SK-N-SH (cell line): ENCODE results near the gene OR6B2. TPM values are rescaled to one million over a fixed set of nuclear protein-coding genes. Genes with fewer than 3 reads are reported as not detected.
A peak's percentile ranks its signal among the peaks of the same experiment; 100 is the strongest.

ENCODE experiments used
- CTCF ChIA-PET: fragments of 300-600, 350-600 bp; formaldehyde crosslinking; extraction: SDS; loops from one replicate; lab custom pipeline; 2021; lab: Yijun Ruan, JAX
- POLR2A ChIA-PET: fragments of 350-600 bp; sonication (Branson Sonifier 250); formaldehyde crosslinking; extraction: SDS; loops from one replicate; lab custom pipeline; 2020; ENCODE audit warnings: antibody characterized with exemption, inconsistent platforms; lab: Yijun Ruan, JAX
- DNase-seq: peaks from one replicate; pipeline ENCODE4 v3.0.0; 2012
- H2AFZ ChIP-seq: fragments of 200-600 bp; sonication (generic); 2 replicates; pipeline ENCODE4 v1.8.1; 2016; ENCODE audit warnings: antibody characterized with exemption, mild to moderate bottlenecking, low read depth
- H3F3A ChIP-seq: fragments of 200-600 bp; sonication (generic); replicated peaks from 2 replicates; pipeline ENCODE3; 2016; ENCODE audit warnings: antibody characterized with exemption, mild to moderate bottlenecking; ENCODE audit not compliant: insufficient read depth
- H3K27ac ChIP-seq, 2 experiments: fragments of 200-500 bp in 1 of 2; fragments of 200-600 bp in 1 of 2; sonication (Bioruptor generic) in 1 of 2; sonication (generic), shearing (Covaris generic) in 1 of 2; 2 replicates each; pipeline versions ENCODE4 v1.5.1 to v1.6.1; 2014 to 2016; ENCODE audit warnings: low read depth in 2 of 2, inconsistent platforms in 1 of 2, low read length in 1 of 2, mild to moderate bottlenecking in 1 of 2, mixed read lengths in 1 of 2
- H3K27me3 ChIP-seq: fragments of 200-600 bp; sonication (generic), shearing (Covaris generic); 2 replicates; pipeline ENCODE4 v1.6.1; 2016; ENCODE audit warnings: mixed run types; ENCODE audit not compliant: insufficient read depth
- H3K36me3 ChIP-seq, 2 experiments: fragments of 200-500 bp in 1 of 2; fragments of 200-600 bp in 1 of 2; sonication (Bioruptor generic) in 1 of 2; sonication (generic) in 1 of 2; replicated peaks in 1 of 2; 2 replicates each; pipeline versions ENCODE3 to v1.5.1; 2014 to 2016; ENCODE audit warnings: low read length in 1 of 2, mild to moderate bottlenecking in 1 of 2; ENCODE audit not compliant: insufficient read depth in 2 of 2, control insufficient read depth in 1 of 2
- H3K4me1 ChIP-seq, 2 experiments: fragments of 200-500 bp in 1 of 2; fragments of 200-600 bp in 1 of 2; sonication (Bioruptor generic) in 1 of 2; sonication (generic), shearing (Covaris generic) in 1 of 2; 2 replicates each; pipeline versions ENCODE4 v1.5.1 to v1.6.1; 2014 to 2016; ENCODE audit warnings: low read depth in 1 of 2, low read length in 1 of 2, mixed run types in 1 of 2; ENCODE audit not compliant: insufficient read depth in 2 of 2, control insufficient read depth in 1 of 2
- H3K4me2 ChIP-seq: fragments of 200-600 bp; sonication (generic), shearing (Covaris generic); 2 replicates; pipeline ENCODE4 v1.6.1; 2017; ENCODE audit warnings: mixed run types
- H3K4me3 ChIP-seq, 2 experiments: fragments of 200-500 bp in 1 of 2; fragments of 200-600 bp in 1 of 2; sonication (Bioruptor generic) in 1 of 2; sonication (generic), shearing (Covaris generic) in 1 of 2; 2 replicates each; pipeline versions ENCODE4 v1.5.1 to v1.8.1; 2014 to 2016; ENCODE audit warnings: low read depth in 2 of 2, inconsistent platforms in 1 of 2, low read length in 1 of 2, mild to moderate bottlenecking in 1 of 2, mixed read lengths in 1 of 2, moderate library complexity in 1 of 2
- H3K79me2 ChIP-seq: fragments of 200-600 bp; sonication (generic); 2 replicates; pipeline ENCODE4 v1.8.1; 2017; ENCODE audit warnings: mild to moderate bottlenecking; ENCODE audit not compliant: insufficient read depth
- H3K9ac ChIP-seq: fragments of 200-600 bp; sonication (generic); 2 replicates; pipeline ENCODE4 v1.6.1; 2017; ENCODE audit warnings: mixed run types
- H3K9me2 ChIP-seq: fragments of 200-600 bp; sonication (generic); 2 replicates; pipeline ENCODE4 v1.6.1; 2017; ENCODE audit warnings: mixed run types
- H3K9me3 ChIP-seq: fragments of 200-600 bp; sonication (generic); 2 replicates; pipeline ENCODE4 v1.6.1; 2017; ENCODE audit warnings: mixed run types, mild to moderate bottlenecking, moderate library complexity
- H4K20me1 ChIP-seq: fragments of 200-600 bp; sonication (generic); 2 replicates; pipeline ENCODE4 v1.6.1; 2017; ENCODE audit warnings: mild to moderate bottlenecking, mixed run types; ENCODE audit not compliant: insufficient read depth
- CHD2 ChIP-seq: fragments of 150-350 bp; IDR thresholded peaks from 2 replicates; pipeline ENCODE4 v1.6.1; 2018; ENCODE audit warnings: low read length; ENCODE audit not compliant: partially characterized antibody
- ELF1 ChIP-seq: IDR thresholded peaks from 2 replicates; pipeline ENCODE4 v1.4.0; 2012
- FOSL2 ChIP-seq: IDR thresholded peaks from 2 replicates; pipeline ENCODE4 v1.4.0; 2012; ENCODE audit warnings: low read depth, mild to moderate bottlenecking, moderate library complexity, borderline replicate concordance
- FOXM1 ChIP-seq: IDR thresholded peaks from 2 replicates; pipeline ENCODE4 v1.4.0; 2012; ENCODE audit warnings: low read depth, mild to moderate bottlenecking
- JUND ChIP-seq: IDR thresholded peaks from 2 replicates; pipeline ENCODE4 v1.4.0; 2012
- MEF2A ChIP-seq: IDR thresholded peaks from 2 replicates; pipeline ENCODE4 v1.4.0; 2012; ENCODE audit warnings: low read depth, borderline replicate concordance
- RCOR1 ChIP-seq: fragments of 150-350 bp; IDR thresholded peaks from 2 replicates; pipeline ENCODE4 v1.6.1; 2017; ENCODE audit warnings: antibody characterized with exemption, low read length
- RXRA ChIP-seq: IDR thresholded peaks from 2 replicates; pipeline ENCODE4 v1.4.0; 2012; ENCODE audit warnings: low read depth, mild to moderate bottlenecking, borderline replicate concordance
- TAF1 ChIP-seq: IDR thresholded peaks from 2 replicates; pipeline ENCODE4 v1.6.1; 2012; ENCODE audit warnings: low read depth, mild to moderate bottlenecking, low read length, moderate library complexity, borderline replicate concordance
- TEAD4 ChIP-seq: IDR thresholded peaks from 2 replicates; pipeline ENCODE4 v1.4.0; 2012; ENCODE audit warnings: mild to moderate bottlenecking, borderline replicate concordance; ENCODE audit not compliant: insufficient read depth
- WGBS: methylation state at CpG from one replicate; pipeline ENCODE4 v1.1.6; 2017; ENCODE audit warnings: low lambda C conversion rate; 5-methylcytosine and 5-hydroxymethylcytosine counted together
- polyA plus RNA-seq, 3 experiments: library from polyadenylated mRNA; depleted of rRNA; stranded (reverse); fragments of >200 nt; gene quantifications; 2 replicates each; pipeline ENCODE4 v1.2.3, GENCODE V29; 2012
- TF ChIP-seq, protein P1 (sequence below): fragments of 200-600 bp; sonication (generic); IDR thresholded peaks from 2 replicates; pipeline ENCODE4 v1.6.1; 2017; ENCODE audit warnings: antibody characterized with exemption, mild to moderate bottlenecking, moderate library complexity
- TF ChIP-seq, protein P2 (sequence below): IDR thresholded peaks from 2 replicates; pipeline ENCODE4 v1.6.1; 2012; ENCODE audit warnings: mild to moderate bottlenecking, low read depth, low read length, moderate library complexity
- TF ChIP-seq, protein P3 (sequence below): IDR thresholded peaks from 2 replicates; pipeline ENCODE4; 2012
- TF ChIP-seq, protein P4 (sequence below): fragments of 150-350 bp; IDR thresholded peaks from 2 replicates; pipeline ENCODE4 v1.6.1; 2017; ENCODE audit warnings: antibody characterized with exemption, low read length, low read depth, borderline replicate concordance

OR6B2 gene
- polyA plus RNA-seq, 1 of the 3 experiments (the other 2 are of a cell fraction): not detected

DNA sequence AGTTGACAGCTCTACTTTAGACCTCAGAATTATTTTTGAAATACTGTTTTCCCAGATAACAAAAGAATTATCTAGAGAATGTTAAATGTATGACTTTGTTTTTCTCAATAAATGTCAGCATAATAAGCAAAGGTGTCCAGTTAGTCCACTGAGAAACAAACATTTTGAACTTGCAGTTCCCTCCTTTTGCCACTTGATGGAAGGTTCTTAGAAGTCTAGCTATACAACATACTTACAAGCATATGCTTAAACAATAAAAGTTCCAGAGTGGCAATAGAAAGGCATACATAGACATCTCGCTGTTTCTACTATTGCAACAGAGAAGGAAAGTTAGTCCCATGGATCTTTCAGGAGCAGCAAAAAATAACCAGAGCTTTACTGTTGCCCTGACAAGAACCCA lies 16.9 kb downstream of the OR6B2 start:
- DNase-seq: no peak
- ChIA-PET CTCF (interaction anchor here (1.1 to 2.2 kb wide), 7 partner anchors 9 to 132 kb away, joined by 3 to 13 read pairs (median 7); partner anchors contain the start of gene NDUFA10), POLR2A (interaction anchor here (1.1 kb wide), 1 partner anchor 8 kb away, joined by 3 read pairs; no protein-coding TSS in a partner anchor)
- Histone ChIP-seq H3F3A (no peaks in the 10 kb centered on the region), H3K36me3 (peaks cover 45 to 84% of the 10 kb centered on the region in 2 experiments), H2AFZ (no peak overlapping the region), H4K20me1 (0 out of 2 replicates have a peak, but pooled peaks cover 4% of the 10 kb centered on the region), H3K9me3 (no peaks in the 10 kb centered on the region), H3K9me2 (no peaks in the 10 kb centered on the region), H3K4me1 (no peaks in the 10 kb centered on the region), H3K9ac (no peak overlapping the region), H3K4me2 (no peak overlapping the region), H3K79me2 (peaks cover 5% of the 10 kb centered on the region; the same call in 1 of the 2 replicates), H3K27me3 (no peaks in the 10 kb centered on the region), H3K4me3 (no peak overlapping the region), H3K27ac (no peak overlapping the region)
- TF ChIP-seq CHD2: no peak
- TF ChIP-seq, protein P1, sequence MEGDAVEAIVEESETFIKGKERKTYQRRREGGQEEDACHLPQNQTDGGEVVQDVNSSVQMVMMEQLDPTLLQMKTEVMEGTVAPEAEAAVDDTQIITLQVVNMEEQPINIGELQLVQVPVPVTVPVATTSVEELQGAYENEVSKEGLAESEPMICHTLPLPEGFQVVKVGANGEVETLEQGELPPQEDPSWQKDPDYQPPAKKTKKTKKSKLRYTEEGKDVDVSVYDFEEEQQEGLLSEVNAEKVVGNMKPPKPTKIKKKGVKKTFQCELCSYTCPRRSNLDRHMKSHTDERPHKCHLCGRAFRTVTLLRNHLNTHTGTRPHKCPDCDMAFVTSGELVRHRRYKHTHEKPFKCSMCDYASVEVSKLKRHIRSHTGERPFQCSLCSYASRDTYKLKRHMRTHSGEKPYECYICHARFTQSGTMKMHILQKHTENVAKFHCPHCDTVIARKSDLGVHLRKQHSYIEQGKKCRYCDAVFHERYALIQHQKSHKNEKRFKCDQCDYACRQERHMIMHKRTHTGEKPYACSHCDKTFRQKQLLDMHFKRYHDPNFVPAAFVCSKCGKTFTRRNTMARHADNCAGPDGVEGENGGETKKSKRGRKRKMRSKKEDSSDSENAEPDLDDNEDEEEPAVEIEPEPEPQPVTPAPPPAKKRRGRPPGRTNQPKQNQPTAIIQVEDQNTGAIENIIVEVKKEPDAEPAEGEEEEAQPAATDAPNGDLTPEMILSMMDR: peak; percentile 47
- WGBS: 82% methylated on average over 1 of the region's 1 CpG

DNA sequence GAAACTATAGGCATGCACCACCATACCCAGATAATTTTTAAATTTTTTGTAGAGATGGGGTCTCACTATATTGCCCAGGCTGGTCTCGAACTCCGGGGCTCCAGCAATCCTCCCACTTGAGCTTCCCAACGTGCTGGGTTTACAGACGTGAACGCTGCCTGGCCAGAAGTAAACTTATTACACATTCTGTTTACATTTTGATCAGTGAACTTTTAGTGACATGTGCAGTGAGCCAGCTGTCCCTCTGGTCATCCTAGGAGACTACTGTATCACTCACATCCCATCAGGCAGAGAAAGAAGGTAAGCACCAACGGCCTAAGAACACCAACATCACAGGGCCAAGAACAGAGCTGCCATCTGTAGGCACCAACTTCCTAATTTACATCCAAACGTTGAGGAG lies 27.2 kb downstream of the OR6B2 start:
- no peaks in the 10 kb centered on the region for H3K9me2 ChIP-seq
- peaks cover 37 to 87% of the 10 kb centered on the region in 2 experiments for H3K36me3 ChIP-seq
- no peak for DNase-seq
- WGBS: 95% methylated on average over 7 of the region's 7 CpGs
- H3K79me2 ChIP-seq: no peaks in the 10 kb centered on the region
- H3K4me3 ChIP-seq: no peak overlapping the region
- H3K27ac ChIP-seq: no peak overlapping the region
- no peak for TF ChIP-seq RXRA
- TF ChIP-seq, protein P2, sequence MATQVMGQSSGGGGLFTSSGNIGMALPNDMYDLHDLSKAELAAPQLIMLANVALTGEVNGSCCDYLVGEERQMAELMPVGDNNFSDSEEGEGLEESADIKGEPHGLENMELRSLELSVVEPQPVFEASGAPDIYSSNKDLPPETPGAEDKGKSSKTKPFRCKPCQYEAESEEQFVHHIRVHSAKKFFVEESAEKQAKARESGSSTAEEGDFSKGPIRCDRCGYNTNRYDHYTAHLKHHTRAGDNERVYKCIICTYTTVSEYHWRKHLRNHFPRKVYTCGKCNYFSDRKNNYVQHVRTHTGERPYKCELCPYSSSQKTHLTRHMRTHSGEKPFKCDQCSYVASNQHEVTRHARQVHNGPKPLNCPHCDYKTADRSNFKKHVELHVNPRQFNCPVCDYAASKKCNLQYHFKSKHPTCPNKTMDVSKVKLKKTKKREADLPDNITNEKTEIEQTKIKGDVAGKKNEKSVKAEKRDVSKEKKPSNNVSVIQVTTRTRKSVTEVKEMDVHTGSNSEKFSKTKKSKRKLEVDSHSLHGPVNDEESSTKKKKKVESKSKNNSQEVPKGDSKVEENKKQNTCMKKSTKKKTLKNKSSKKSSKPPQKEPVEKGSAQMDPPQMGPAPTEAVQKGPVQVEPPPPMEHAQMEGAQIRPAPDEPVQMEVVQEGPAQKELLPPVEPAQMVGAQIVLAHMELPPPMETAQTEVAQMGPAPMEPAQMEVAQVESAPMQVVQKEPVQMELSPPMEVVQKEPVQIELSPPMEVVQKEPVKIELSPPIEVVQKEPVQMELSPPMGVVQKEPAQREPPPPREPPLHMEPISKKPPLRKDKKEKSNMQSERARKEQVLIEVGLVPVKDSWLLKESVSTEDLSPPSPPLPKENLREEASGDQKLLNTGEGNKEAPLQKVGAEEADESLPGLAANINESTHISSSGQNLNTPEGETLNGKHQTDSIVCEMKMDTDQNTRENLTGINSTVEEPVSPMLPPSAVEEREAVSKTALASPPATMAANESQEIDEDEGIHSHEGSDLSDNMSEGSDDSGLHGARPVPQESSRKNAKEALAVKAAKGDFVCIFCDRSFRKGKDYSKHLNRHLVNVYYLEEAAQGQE: no peak
- TF ChIP-seq, protein P3, sequence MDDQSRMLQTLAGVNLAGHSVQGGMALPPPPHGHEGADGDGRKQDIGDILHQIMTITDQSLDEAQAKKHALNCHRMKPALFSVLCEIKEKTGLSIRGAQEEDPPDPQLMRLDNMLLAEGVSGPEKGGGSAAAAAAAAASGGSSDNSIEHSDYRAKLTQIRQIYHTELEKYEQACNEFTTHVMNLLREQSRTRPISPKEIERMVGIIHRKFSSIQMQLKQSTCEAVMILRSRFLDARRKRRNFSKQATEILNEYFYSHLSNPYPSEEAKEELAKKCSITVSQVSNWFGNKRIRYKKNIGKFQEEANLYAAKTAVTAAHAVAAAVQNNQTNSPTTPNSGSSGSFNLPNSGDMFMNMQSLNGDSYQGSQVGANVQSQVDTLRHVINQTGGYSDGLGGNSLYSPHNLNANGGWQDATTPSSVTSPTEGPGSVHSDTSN: no peak
- TF ChIP-seq FOSL2: no peak
- no peak for TF ChIP-seq ELF1
- TF ChIP-seq CHD2: no peak
- no peak for TF ChIP-seq TEAD4
- TF ChIP-seq MEF2A: no peak
- no peak for TF ChIP-seq FOXM1
- no peak for TF ChIP-seq TAF1
- TF ChIP-seq RCOR1: no peak
- TF ChIP-seq, protein P4, sequence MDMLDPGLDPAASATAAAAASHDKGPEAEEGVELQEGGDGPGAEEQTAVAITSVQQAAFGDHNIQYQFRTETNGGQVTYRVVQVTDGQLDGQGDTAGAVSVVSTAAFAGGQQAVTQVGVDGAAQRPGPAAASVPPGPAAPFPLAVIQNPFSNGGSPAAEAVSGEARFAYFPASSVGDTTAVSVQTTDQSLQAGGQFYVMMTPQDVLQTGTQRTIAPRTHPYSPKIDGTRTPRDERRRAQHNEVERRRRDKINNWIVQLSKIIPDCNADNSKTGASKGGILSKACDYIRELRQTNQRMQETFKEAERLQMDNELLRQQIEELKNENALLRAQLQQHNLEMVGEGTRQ: no peak
- no peak for TF ChIP-seq JUND
- no peaks in the 10 kb centered on the region for H3K27me3 ChIP-seq
- no peaks in the 10 kb centered on the region for H3F3A ChIP-seq
- H3K4me2 ChIP-seq: no peak overlapping the region
- ChIA-PET CTCF (interaction anchor here (1.1 to 4.6 kb wide), 4 partner anchors 12 to 140 kb away, joined by 3 to 31 read pairs (median 4); no protein-coding TSS in a partner anchor), POLR2A (no interaction called here)
- no peaks in the 10 kb centered on the region for H4K20me1 ChIP-seq
- no peak overlapping the region for H3K9ac ChIP-seq
- no peaks in the 10 kb centered on the region for H3K9me3 ChIP-seq
- H2AFZ ChIP-seq: no peak overlapping the region
- H3K4me1 ChIP-seq: no peaks in the 10 kb centered on the region
